Activated T-helper 17 cell treated with anti-CD3 and anti-CD28 coated beads, Interleukin-2, amount 50 U/mL, for 72 hours (primary cell): ENCODE results near the gene ZBED2. TPM values are rescaled to one million over a fixed set of nuclear protein-coding genes. Genes with fewer than 3 reads are reported as not detected.
"Not testable (repeated sequence)": the region's sequence is repeated elsewhere in the genome, so short reads cannot be mapped to it uniquely, and the experiment has no call there.

Source experiments
- ATAC-seq: fragments of 150-1000 bp; cut with Tn5 transposase; replicated peaks from 2 replicates; pipeline ENCODE4 v1.10.0; 2021; ENCODE audit warnings: mild to moderate bottlenecking, moderate library complexity
- H3K27ac Mint-ChIP-seq: one replicate; pipeline ENCODE4 v1.8.0; 2022; ENCODE audit warnings: mixed read lengths
- H3K27me3 Mint-ChIP-seq: one replicate; pipeline ENCODE4 v1.8.0; 2022; ENCODE audit warnings: mixed read lengths
- H3K36me3 Mint-ChIP-seq: one replicate; pipeline ENCODE4 v1.8.0; 2022; ENCODE audit warnings: low read depth, mild to moderate bottlenecking, mixed read lengths
- H3K4me1 Mint-ChIP-seq: one replicate; pipeline ENCODE4 v1.8.0; 2022; ENCODE audit warnings: mixed read lengths
- H3K4me3 Mint-ChIP-seq: one replicate; pipeline ENCODE4 v1.8.0; 2022; ENCODE audit warnings: mild to moderate bottlenecking, mixed read lengths
- H3K9me3 Mint-ChIP-seq: one replicate; pipeline ENCODE4 v1.8.0; 2022; ENCODE audit warnings: mixed read lengths
- total RNA-seq, 2 donors: library from RNA; stranded (reverse); gene quantifications; one replicate each; pipeline ENCODE4 v1.2.3, GENCODE V29; 2022

Gene ZBED2
- total RNA-seq, result 100 to 1,000 TPM; 429 to 664 TPM

GRCh38 chr3:111595232-111595631 is at the start of gene ZBED2:
Gene ZBED2 (minus strand): TSS chr3:111595346. CDS start chr3:111594201, 1,145 bp downstream.
- Mint-ChIP-seq H3K36me3 (peaks cover 92% of the 10 kb centered on the region), H3K9me3 (peaks cover 4% of the 10 kb centered on the region), H3K4me3 (peak within 1 kb of the TSS; percentile 98), H3K4me1 (peaks cover 23% of the 10 kb centered on the region), H3K27me3 (no peaks in the 10 kb centered on the region), H3K27ac (peak within 1 kb of the TSS; percentile 96)
- peak; percentile 79 for ATAC-seq

- Mint-ChIP-seq H3K27me3 (no peaks in the 10 kb centered on the region), H3K27ac (no peak overlapping the region), H3K36me3 (peaks cover 42% of the 10 kb centered on the region), H3K9me3 (peaks cover 17% of the 10 kb centered on the region), H3K4me1 (peaks cover 3% of the 10 kb centered on the region), H3K4me3 (no peak overlapping the region)
- no peak for ATAC-seq
Observed at GRCh38 chr3:111639316-111639715, 44.2 kb upstream of the ZBED2 start.

GRCh38 chr3:111636366-111636885 is 41.3 kb upstream of the ZBED2 start:
- Mint-ChIP-seq H3K27ac (no peak overlapping the region), H3K4me1 (peaks cover 3% of the 10 kb centered on the region), H3K27me3 (no peaks in the 10 kb centered on the region), H3K4me3 (no peak overlapping the region), H3K36me3 (peaks cover 42% of the 10 kb centered on the region), H3K9me3 (no peaks in the 10 kb centered on the region)
- ATAC-seq, result no peak

- Mint-ChIP-seq H3K4me3 (no peak overlapping the region), H3K4me1 (peaks cover 3% of the 10 kb centered on the region), H3K27ac (no peak overlapping the region), H3K36me3 (peaks cover 42% of the 10 kb centered on the region), H3K9me3 (no peaks in the 10 kb centered on the region), H3K27me3 (no peaks in the 10 kb centered on the region)
- ATAC-seq, result no peak
Observed at GRCh38 chr3:111635403-111635802, 40.3 kb upstream of the ZBED2 start.

GRCh38 chr3:111630638-111631037 is 35.5 kb upstream of the ZBED2 start:
- Mint-ChIP-seq H3K27ac (peak overlapping the region; percentile 13), H3K36me3 (peaks cover 28% of the 10 kb centered on the region)
- H3K9me3 Mint-ChIP-seq, H3K27me3 Mint-ChIP-seq, H3K4me3 Mint-ChIP-seq, H3K4me1 Mint-ChIP-seq, ATAC-seq: not testable (repeated sequence)

GRCh38 chr3:111629018-111629417 is 33.9 kb upstream of the ZBED2 start:
- H3K27me3 Mint-ChIP-seq, H3K4me3 Mint-ChIP-seq, ATAC-seq, H3K9me3 Mint-ChIP-seq, H3K4me1 Mint-ChIP-seq: not testable (repeated sequence)
- Mint-ChIP-seq H3K36me3 (peaks cover 44% of the 10 kb centered on the region), H3K27ac (peak overlapping the region; percentile 13)

GRCh38 chr3:111627092-111627491 is 31.9 kb upstream of the ZBED2 start:
- no peaks in the 10 kb centered on the region for H3K27me3 Mint-ChIP-seq
- H3K9me3 Mint-ChIP-seq, result peaks cover 4% of the 10 kb centered on the region
- no peak overlapping the region for H3K4me3 Mint-ChIP-seq
- H3K36me3 Mint-ChIP-seq, result peaks cover 48% of the 10 kb centered on the region
- H3K4me1 Mint-ChIP-seq, result peaks cover 5% of the 10 kb centered on the region
- no peak overlapping the region for H3K27ac Mint-ChIP-seq
- ATAC-seq, result no peak

GRCh38 chr3:111621535-111621934 is 26.4 kb upstream of the ZBED2 start:
- H3K4me1 Mint-ChIP-seq, result peaks cover 21% of the 10 kb centered on the region
- no peaks in the 10 kb centered on the region for H3K9me3 Mint-ChIP-seq
- H3K4me3 Mint-ChIP-seq, result no peak overlapping the region
- no peaks in the 10 kb centered on the region for H3K27me3 Mint-ChIP-seq
- H3K27ac Mint-ChIP-seq, result no peak overlapping the region
- peak; percentile 20 for ATAC-seq
- peaks cover 37% of the 10 kb centered on the region for H3K36me3 Mint-ChIP-seq

- peaks cover 35% of the 10 kb centered on the region for H3K4me1 Mint-ChIP-seq
Observed at GRCh38 chr3:111619833-111620232, 24.7 kb upstream of the ZBED2 start.

GRCh38 chr3:111618945-111619344 is 23.8 kb upstream of the ZBED2 start:
- Mint-ChIP-seq H3K9me3 (peaks cover 6% of the 10 kb centered on the region), H3K36me3 (peaks cover 36% of the 10 kb centered on the region), H3K27ac (peak overlapping the region; percentile 62), H3K4me1 (peaks cover 43% of the 10 kb centered on the region), H3K4me3 (peak overlapping the region; percentile 34), H3K27me3 (no peaks in the 10 kb centered on the region)
- no peak for ATAC-seq

More at GRCh38 chr3:111619833-111620232, 24.7 kb upstream of the ZBED2 start:
- Mint-ChIP-seq H3K27ac (peak overlapping the region; percentile 62), H3K9me3 (peaks cover 4% of the 10 kb centered on the region), H3K36me3 (peaks cover 37% of the 10 kb centered on the region), H3K4me3 (no peak overlapping the region), H3K27me3 (no peaks in the 10 kb centered on the region)
- ATAC-seq, result no peak

GRCh38 chr3:111617912-111618601 is 22.9 kb upstream of the ZBED2 start:
- H3K9me3 Mint-ChIP-seq, result peaks cover 6% of the 10 kb centered on the region
- peaks cover 49% of the 10 kb centered on the region for H3K4me1 Mint-ChIP-seq
- peak overlapping the region; percentile 99 for H3K27ac Mint-ChIP-seq
- peaks cover 39% of the 10 kb centered on the region for H3K36me3 Mint-ChIP-seq
- H3K27me3 Mint-ChIP-seq, result no peaks in the 10 kb centered on the region
- peak overlapping the region; percentile 88 for H3K4me3 Mint-ChIP-seq
- ATAC-seq, result no peak

GRCh38 chr3:111617406-111617805 is 22.3 kb upstream of the ZBED2 start:
- peak overlapping the region; percentile 99 for H3K27ac Mint-ChIP-seq
- peaks cover 45% of the 10 kb centered on the region for H3K36me3 Mint-ChIP-seq
- ATAC-seq, result no peak
- peaks cover 6% of the 10 kb centered on the region for H3K9me3 Mint-ChIP-seq
- H3K4me3 Mint-ChIP-seq, result peak overlapping the region; percentile 88
- H3K4me1 Mint-ChIP-seq, result peaks cover 55% of the 10 kb centered on the region
- no peaks in the 10 kb centered on the region for H3K27me3 Mint-ChIP-seq

GRCh38 chr3:111616417-111617105 is 21.4 kb upstream of the ZBED2 start:
- H3K27me3 Mint-ChIP-seq, result no peaks in the 10 kb centered on the region
- peaks cover 52% of the 10 kb centered on the region for H3K36me3 Mint-ChIP-seq
- peak overlapping the region; percentile 88 for H3K4me3 Mint-ChIP-seq
- H3K4me1 Mint-ChIP-seq, result peaks cover 62% of the 10 kb centered on the region
- ATAC-seq, result peak; percentile 79
- peak overlapping the region; percentile 99 for H3K27ac Mint-ChIP-seq
- peaks cover 6% of the 10 kb centered on the region for H3K9me3 Mint-ChIP-seq

GRCh38 chr3:111615880-111616279 is 20.7 kb upstream of the ZBED2 start:
- Mint-ChIP-seq H3K4me1 (peaks cover 69% of the 10 kb centered on the region), H3K4me3 (peak overlapping the region; percentile 88), H3K27me3 (no peaks in the 10 kb centered on the region), H3K27ac (peak overlapping the region; percentile 99), H3K36me3 (peaks cover 59% of the 10 kb centered on the region), H3K9me3 (peaks cover 6% of the 10 kb centered on the region)
- no peak for ATAC-seq

GRCh38 chr3:111613294-111613693 is 18.1 kb upstream of the ZBED2 start:
- H3K4me1 Mint-ChIP-seq, result peaks cover 75% of the 10 kb centered on the region
- peaks cover 6% of the 10 kb centered on the region for H3K9me3 Mint-ChIP-seq
- peak; percentile 31 for ATAC-seq
- no peaks in the 10 kb centered on the region for H3K27me3 Mint-ChIP-seq
- peak overlapping the region; percentile 99 for H3K27ac Mint-ChIP-seq
- H3K36me3 Mint-ChIP-seq, result peaks cover 83% of the 10 kb centered on the region
- peak overlapping the region; percentile 88 for H3K4me3 Mint-ChIP-seq
